A673 (cell line): Measurements from ENCODE around the gene PTRH1.

Experiments
- CTCF ChIP-seq: fragments of 300-800, 200-600 bp; sonication (generic); conservative IDR thresholded peaks from 2 replicates; pipeline ENCODE4 v1.5.1; 2017; ENCODE audit warnings: low read depth, mild to moderate bottlenecking, antibody characterized with exemption, low read length, moderate library complexity, mixed read lengths
- EZH2 ChIP-seq: fragments of 200-600 bp; sonication (generic); IDR thresholded peaks from 2 replicates; pipeline ENCODE4 v1.6.1; 2017; ENCODE audit warnings: borderline replicate concordance, low read depth, mild to moderate bottlenecking, mixed read lengths, antibody characterized with exemption, low read length; ENCODE audit not compliant: poor library complexity, severe bottlenecking

DNA sequence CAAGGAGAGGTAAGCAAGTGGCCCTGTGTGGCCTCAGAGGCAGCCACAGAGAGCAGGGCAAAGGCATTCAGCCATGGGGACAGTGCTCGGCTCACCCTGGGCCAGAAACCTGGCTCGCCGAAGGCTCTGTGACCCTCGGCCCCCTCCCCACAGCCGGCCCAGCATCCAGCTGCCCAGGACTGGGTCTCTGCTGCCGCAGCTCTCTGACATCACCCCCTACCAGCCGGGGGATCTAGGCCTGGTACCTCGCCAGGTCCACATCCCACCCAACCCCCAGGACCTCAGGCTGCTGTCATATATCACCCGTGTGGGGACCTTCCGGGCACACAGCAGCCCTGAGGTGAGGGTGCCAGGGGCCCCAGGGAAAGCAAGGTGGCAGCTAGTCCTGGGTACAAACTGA is 2.6 kb downstream of the PTRH1 start:
- TF ChIP-seq CTCF (no peak), EZH2 (no peak)
